GM18867 (cell line): ENCODE results near the gene SGTA.
"Not testable (repeated sequence)": the region's sequence is repeated elsewhere in the genome, so short reads cannot be mapped to it uniquely, and the experiment has no call there.

Experiments
- ATAC-seq: cut with Tn5 transposase; IDR thresholded peaks from one replicate; pipeline ENCODE4 v1.9.1; 2021; ENCODE audit warnings: mild to moderate bottlenecking, moderate library complexity; ENCODE audit not compliant: unreplicated experiment

Gene SGTA, protein sequence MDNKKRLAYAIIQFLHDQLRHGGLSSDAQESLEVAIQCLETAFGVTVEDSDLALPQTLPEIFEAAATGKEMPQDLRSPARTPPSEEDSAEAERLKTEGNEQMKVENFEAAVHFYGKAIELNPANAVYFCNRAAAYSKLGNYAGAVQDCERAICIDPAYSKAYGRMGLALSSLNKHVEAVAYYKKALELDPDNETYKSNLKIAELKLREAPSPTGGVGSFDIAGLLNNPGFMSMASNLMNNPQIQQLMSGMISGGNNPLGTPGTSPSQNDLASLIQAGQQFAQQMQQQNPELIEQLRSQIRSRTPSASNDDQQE

DNA sequence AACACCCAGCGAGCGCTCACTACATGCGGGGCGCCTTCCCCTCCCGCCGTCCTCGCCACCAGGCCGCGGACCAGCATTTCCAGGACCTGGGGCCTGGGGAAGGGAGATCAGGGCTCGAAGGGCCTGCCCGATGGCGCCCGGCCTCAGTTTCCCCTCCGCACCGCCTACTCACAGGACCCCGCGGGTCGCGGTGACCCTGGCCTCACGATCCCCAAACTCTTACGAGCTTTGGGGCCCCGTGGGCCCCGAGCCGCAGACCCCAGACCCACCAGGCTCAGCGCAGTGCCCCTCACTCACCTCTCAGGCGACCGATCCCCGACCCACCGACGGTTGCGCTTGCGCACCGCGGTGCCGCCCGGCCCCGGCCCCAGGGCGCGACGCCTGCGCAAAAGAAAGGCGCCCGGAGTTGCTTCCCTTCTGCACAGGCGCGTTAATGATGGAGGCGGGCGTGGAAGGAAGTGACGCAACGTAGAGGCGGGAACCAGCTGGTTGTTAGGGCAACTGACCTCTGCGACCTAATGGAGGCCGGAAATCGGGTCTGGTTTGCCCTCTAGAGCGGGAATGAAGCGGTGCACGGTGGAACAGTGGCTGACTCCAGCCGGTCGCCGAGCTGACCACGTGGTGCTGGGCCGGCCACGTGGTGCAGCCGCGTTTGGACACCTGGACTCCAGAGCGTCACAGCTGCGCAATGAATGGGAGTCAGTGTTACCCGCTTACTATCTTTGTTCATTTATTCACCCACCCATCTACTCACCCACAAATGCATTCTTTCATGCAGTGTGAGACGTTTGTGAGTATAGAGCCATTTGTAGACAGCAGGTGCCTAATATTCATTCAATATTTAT lies at the start of gene SGTA:
TSS of gene SGTA (minus strand) at position 338 of the 845 bp plus-strand sequence. CDS start 14,205 bp downstream, outside the sequence.
- peak; percentile 70 for ATAC-seq

DNA sequence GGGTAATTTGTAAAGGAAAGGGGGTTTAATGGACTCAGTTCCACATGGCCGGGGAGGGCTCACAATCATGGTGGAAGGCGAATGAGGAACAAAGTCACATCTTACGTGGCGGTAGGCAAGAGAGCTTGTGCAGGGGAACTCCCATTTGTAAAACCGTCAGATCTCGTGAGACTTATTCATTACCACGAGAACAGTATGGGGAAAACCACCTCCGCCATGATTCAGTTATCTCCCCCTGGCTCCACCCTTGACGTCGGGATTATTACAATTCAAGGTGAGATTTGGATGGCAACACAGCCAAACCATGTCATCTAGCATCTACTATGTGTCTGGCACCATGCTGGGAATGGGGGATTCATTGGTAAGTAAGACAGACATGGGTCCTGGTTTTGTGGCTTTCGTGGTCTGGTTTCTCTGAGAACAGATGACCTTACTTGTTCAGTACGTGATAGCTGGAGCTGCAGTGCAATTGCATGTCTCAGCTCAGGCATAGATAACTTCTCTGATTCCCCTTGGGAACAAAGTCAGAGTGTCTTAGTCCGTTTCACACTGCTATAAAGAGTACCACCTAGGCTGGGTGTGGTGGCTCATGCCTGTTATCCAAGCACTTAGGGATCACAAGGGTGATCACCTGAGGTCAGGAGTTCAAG lies 44.9 kb upstream of the SGTA start:
- no peak for ATAC-seq

DNA sequence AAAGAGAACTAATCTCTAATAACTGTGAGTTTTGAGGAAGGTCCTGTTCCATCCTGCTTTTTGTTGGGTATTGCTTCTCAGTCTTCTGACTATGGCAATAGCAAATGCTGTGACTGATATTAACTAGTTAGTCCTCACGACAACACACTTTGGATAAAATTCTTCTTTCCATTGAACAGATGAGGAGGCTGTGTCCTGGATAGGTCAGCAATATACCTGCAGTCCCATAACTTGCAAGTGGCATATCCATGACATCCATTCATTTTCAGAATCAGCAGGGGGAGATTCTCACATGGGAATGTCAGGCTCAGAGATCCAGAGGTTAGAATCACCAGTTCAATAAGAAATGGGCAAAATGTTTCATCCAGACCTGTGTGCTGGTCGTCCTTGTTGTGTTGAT lies 43.9 kb upstream of the SGTA start:
- no peak for ATAC-seq

DNA sequence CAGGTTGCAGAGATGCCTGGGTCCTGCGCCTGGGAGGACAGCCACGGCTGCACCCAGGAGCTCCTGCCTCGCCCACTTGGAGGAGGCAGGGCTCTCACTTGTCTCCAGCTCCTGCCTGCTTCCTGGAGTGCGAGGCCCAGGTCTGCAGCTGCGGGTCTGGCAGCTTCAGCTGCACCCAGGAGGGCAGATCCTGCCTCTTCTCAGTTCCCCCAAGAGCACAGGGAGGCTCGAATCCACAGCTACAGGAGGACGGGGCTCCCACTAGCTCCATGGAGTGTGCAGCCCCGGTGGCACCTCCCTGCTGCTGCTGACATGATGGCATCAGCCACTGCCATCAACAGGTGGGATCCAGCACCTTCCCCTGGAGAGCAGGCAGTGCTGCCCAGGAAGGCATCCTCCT lies 41.1 kb upstream of the SGTA start:
- no peak for ATAC-seq

DNA sequence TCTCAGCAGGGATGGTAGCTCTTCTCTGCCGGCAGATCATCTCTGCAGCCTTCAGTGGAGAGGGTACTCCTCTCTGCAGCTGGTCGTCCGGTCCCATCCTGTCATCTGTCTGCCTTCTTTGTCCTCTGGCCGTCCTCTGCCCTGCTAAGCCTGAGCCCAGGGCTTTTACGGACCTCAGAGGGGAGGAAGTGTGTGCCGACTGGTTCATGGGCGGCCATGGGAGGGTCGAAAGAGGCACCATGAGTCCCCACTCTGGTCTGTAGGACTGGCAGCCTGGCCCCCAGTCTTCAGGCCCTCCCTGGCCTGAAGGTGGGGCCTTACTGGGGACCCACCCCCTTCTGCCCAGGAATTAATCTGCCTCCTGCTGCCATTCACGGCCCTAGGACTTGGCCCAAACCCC lies 40.6 kb upstream of the SGTA start:
- no peak for ATAC-seq

DNA sequence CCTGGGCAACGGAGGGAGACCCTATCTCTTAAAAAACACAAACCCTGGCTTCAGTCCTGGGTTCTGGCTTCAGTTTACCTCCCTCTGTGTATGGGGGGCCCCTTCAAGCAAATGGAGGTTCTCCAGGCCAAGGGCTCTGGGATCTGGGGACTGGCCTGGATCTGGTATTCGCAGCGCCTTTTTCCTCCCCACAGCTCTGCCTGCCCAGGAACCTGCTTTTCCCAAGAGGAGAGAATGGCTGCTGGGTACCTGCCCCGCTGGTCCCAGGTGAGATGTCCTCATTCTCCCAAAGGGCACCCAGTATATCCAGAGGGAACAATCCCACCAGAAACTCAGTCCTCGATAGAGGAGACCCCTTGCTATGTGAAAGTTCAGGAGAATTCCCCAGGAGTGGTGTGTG lies 39.8 kb upstream of the SGTA start:
- ATAC-seq, result no peak

DNA sequence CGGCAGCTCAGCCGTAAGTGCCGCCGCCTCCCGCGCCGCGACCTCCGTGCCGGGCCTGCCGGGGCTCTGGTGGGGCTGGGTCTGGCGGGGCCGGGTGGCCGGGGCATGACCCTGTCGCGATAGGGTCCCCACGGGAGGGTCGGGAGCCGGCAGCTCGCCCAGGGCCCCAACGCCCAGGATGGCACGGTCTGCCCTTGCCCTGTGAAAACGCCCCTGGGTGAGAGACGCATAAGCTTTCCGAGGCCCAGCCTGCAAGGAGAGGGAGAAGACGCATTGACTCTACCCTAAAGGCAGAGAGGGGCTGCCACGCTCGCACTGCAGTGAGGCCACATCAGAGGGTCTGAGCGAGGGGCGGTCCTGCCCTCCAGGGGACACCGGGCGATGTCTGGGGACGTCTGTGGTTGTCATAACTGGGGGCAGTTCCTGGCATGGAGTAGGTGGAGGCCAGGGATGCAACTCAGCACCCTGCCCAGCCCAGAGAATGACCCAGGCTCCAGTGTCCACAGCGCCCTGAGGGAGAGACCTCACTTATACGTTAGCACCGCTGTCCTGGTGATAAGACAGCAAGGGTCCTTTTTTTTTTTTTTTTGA lies 37.1 kb upstream of the SGTA start:
- peak; percentile 27 for ATAC-seq

DNA sequence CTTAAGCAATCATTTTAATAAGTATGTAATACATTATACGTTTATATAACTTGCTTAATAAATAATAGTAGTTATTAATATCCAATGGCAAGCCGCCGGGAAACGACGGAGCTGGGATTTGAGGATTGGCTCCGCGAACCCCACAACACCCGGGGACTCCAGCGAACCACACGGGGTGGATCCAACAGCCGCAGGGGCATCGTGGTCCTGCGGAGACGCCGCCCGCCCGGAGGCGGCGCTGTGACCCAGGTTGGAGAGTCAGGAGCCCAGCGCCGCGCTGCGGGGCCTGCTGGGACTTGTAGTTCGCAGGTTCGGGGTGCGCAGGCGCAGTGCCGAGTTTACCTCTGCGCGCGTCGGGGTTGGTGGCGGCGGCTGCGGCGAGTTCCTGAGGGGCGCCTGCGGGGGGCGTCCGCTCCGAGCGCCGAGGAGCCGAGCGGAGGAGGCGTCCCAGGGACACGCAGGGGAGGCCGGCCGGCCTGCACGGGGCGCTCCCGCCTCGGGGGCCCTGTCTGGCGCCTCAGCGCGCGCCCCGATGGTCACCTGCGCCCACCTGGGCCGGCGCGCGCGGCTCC lies 36.6 kb upstream of the SGTA start, which contains the start of gene ZNF554:
TSS of gene ZNF554 (plus strand) at position 329 of the 572 bp plus-strand sequence. CDS start at position 533, 204 bp downstream.
- ATAC-seq, result peak; percentile 86

DNA sequence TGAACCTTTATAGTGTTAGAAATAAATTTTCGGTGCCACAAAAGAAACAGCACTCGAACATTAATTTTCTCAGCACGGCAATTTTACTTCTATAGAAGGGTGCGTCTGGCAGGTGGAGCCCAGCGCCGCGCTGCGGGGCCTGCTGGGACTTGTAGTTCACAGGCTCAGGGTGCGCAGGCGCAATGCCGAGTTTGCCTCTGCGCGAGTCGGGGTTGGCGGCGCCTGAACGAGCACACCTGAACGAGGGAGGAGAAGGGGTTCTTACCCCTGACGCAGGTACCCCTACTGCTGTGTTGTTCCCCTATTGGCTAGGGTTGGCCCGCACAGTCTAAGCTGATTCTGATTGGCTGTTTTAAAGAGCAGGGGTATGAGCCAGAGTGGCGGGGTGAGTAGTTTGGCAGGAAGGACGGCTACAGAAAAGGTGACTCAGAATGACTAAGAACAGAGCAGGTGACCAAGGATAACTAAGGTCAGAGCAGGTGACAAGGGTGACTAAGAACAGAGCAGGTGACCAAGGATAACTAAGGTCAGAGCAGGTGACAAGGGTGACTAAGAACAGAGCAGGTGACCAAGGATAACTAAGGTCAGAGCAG lies 34.3 kb upstream of the SGTA start:
- not testable (repeated sequence) for ATAC-seq

DNA sequence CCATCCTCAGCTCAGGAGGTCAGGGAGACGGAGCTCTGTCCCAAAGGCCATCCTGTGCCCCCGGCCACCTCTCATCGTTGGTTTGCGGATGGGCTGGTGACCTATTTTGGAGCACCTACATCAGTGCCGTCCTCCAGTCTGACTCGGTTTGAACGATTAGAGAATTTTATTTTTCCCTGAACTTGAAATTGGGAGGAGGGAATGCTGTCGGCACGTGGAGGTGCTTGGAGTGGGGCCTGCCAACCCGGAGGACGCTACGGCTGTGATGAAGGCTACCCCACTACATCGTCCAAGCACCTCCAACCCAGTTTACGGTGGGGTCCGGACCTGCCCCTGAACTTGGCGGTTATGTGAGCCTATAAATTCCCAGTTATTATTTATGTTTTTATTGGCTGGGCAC lies 33.6 kb upstream of the SGTA start:
- ATAC-seq, result no peak

DNA sequence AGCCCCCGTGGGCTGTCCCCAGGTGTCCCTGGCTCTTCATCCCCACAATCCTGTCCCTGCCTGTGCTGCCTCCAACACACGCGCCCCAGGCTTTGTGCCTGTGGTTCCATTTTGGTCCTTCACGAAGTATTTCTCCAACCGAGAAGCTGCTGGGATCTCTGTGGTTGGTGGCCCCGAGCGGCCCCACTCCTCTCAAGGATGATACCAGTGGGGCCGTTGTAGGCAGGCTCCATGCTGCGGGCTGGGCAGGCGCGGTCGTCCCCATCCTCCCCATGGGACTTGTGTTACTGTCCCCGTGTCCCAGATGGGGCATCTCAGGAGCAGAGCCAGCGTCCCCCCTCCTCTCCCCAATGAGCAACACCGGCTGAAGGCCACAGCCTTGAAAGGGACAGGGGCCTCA lies 32.9 kb upstream of the SGTA start:
- ATAC-seq, result no peak

DNA sequence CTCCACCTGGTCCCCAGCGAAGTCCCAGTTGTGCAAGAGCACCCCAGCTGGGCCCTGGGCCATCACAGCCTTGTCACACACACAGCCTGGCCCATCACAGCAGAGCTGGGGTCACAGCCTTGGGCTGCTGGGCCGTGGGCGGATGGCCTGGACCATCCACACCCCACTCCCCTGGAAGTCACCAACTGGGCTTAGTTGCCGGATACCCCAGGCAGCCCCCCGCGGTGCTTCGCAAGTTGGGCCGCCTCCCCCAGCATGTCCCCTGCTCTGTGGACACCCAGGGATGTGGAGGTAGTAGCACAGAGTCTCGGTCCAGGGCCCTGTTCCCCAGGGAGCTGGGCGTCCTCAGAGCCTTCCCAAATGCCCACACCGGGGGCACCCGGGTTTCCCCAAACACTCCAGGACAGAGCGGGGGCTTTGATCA lies 32.1 kb upstream of the SGTA start:
- no peak for ATAC-seq

DNA sequence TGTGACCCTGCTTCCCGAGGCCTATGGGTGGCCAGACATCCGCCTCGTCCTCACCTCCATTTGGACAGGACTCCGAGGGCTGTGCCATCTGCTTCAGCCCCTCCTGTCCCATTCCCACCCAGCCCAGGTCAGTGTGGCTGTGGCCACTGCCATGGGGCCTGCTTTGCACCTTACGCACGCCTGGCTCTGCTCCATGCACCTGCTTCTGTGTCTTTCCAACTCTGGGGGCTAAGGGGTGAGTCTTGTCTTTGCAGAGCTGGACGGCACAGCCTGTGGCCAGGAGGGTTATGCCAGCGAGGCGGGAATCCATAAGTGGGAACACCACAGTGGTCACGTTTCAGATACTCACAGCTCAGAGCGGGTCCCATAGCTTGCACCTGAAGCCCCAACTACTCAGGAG lies 31.4 kb upstream of the SGTA start:
- ATAC-seq, result no peak

DNA sequence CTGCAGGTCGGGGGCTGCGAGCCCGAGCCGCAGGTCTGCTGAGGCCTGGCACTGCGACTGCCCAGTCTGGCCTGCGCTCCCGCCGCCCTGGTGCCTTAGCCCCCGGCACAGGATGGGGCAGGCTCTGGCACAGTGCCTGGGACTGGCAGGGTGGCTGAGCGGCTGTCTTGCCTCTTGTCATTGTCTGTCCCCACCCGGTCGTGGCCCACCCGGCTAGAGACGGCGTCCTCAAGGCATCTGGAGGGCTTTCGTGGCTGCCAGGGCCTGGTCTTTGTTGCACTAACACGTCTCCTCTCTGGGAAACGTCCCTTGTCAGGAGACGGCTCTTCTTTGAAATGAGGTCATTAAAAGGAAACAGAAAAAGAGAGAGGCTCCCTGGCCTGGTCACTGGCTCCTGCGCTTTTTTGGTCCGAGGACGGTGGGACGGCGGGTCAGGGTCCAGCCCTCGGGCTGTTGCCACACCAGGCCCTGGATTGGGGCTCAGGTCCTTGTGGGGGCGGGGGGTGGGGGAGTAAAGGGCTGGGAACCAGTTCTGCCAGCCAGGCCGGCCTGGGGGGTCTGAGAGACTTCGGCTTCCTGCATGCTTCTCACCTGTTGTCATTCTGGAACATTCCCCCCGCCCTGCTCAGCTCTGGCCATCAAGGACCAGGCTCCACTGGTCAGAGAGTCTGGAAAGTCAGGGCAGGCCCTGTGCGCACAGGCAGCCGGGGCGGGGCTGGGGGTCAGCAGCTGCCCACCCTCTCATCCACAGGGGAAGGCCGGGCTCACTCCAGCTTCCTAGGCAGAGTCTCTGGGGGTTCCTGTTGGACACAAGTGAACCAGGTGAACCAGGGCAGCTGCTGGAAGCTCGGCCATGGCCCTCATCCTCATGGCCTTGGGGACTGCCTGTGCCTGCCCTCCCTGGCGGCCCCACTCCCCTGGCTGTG lies 30.4 kb upstream of the SGTA start:
- no peak for ATAC-seq

DNA sequence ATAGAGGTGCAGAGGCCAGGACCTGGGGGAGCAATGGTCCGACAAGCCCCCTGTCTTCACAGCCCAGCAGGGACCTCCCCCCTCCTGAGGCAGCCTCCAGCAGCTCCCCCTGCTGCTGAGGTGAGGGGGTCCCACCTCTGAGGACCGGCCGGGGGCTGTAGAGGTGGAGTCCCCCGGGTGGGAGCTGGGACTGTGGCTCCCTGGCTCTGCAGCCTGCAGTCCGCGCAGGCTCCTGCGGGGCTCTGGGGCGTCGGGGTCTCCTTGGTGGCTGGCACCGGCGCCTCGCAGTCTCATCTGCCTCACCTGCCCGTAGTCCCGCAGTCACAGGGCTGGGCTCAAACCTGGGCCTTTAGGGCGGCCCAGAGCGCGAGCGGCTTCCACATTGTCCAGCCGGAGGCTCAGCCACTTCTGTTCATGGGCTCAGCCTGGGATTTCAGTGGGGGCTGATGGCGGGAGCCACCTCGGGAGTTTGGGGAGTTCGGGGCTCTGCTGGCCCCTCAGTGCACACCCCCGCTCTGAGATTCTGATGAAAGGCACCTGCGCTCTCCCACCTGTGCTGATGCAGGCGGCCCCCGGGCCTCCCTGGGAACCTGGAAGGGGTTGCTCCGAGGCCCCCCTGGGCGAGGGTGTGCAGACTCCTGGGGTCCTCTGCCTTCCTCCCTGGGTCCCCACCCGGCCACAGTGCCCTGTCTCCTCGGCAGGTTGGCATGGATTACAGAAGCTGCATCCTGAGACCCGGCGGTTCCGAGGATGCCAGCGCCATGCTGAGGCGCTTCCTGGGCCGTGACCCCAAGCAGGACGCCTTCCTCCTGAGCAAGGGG lies 29.6 kb upstream of the SGTA start:
- no peak for ATAC-seq

DNA sequence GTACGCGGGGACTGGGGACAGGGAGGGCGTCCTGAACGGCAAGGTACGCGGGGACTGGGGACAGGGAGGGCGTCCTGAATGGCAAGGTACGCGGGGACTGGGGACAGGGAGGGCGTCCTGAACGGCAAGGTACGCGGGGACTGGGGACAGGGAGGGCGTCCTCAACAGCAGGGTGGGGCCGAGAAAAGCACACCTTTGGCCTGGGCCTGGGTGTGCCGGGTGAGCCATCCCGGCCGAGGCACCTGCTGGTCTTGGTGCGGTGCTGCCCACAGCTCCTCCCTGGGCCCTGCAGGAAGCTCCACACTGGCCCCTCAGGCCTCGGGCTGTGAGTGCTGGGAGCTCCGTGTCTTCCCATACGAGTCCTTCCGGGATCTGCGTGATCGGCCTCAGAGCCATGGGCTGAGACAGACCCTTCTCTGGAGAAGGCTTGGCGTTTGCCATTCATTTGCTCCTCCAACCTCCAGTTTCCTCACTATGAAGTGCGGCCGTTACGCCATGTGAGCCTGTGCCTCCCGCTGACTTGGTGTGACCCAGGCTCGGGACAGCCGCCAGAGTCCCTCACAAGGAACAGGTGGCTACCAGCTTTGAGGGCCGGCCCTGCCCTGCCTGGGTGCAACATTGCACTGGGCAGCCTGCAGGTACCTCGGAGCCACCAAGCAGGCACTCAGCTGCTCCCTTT lies 28.8 kb upstream of the SGTA start:
- ATAC-seq, result no peak

DNA sequence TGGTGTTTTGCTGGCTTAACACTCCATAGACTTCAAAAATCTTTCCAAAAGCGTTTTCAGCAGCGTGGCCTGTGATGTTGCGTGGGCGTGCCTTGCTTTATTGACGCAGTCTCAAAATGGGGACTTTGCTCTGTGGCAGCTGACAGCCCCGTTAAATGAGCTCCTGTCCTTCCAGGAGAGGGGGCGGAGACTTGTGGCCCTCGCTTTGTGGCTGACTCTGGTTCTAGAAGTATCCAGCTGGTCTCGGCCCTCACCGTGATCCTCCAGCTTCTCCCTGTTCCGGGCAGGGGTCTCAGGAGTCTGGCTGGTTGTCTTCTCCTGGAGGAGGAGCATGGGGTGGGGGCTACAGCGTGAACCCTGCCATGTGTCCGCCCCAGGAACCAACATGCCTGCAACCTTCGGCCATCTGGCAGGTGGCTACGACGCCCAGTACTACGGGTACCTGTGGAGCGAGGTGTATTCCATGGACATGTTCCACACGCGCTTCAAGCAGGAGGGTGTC lies 28.2 kb upstream of the SGTA start:
- ATAC-seq, result no peak
